Type B pancreatic cell (in vitro differentiated cells): ENCODE data around the gene CLDN17. TPM values are rescaled to one million over a fixed set of nuclear protein-coding genes. Genes with fewer than 3 reads are reported as not detected.

Source experiments
- DNase-seq: peaks from one replicate; pipeline ENCODE4 v3.0.0; 2021; ENCODE audit warnings: mixed read lengths; ENCODE audit not compliant: unreplicated experiment; ENCODE audit errors: extremely low spot score
- H3K27ac Mint-ChIP-seq: 2 replicates; pipeline ENCODE4 v1.8.0; 2021; ENCODE audit warnings: mild to moderate bottlenecking, mixed read lengths
- H3K27me3 Mint-ChIP-seq: 2 replicates; pipeline ENCODE4 v1.8.0; 2021; ENCODE audit warnings: mixed read lengths
- H3K36me3 Mint-ChIP-seq: 2 replicates; pipeline ENCODE4 v1.8.0; 2021; ENCODE audit warnings: mixed read lengths
- H3K4me1 Mint-ChIP-seq: one replicate; pipeline ENCODE4 v1.8.0; 2021; ENCODE audit warnings: mixed read lengths; ENCODE audit not compliant: unreplicated experiment
- H3K4me3 Mint-ChIP-seq: 2 replicates; pipeline ENCODE4 v1.8.0; 2021; ENCODE audit warnings: mild to moderate bottlenecking, mixed read lengths
- H3K9me3 Mint-ChIP-seq: 2 replicates; pipeline ENCODE4 v1.8.0; 2021; ENCODE audit warnings: mixed read lengths
- CTCF ChIP-seq: fragments of 200-600 bp; sonication (generic); conservative IDR thresholded peaks from 2 replicates; pipeline ENCODE4 v1.5.0; 2021; ENCODE audit warnings: antibody characterized with exemption, mild to moderate bottlenecking
- total RNA-seq: library from RNA; stranded (reverse); gene quantifications from 2 replicates; pipeline ENCODE4 v1.2.1, GENCODE V29; 2021; ENCODE audit warnings: low replicate concordance

The CLDN17 gene
- total RNA-seq, 1 donor from 2014 or later, result not detected

GRCh38 chr21:30126576-30126975 is 40.0 kb downstream of the CLDN17 start:
- H3K27ac Mint-ChIP-seq, result no peak overlapping the region
- H3K9me3 Mint-ChIP-seq, result no peaks in the 10 kb centered on the region
- no peak for TF ChIP-seq CTCF
- H3K4me1 Mint-ChIP-seq, result no peaks in the 10 kb centered on the region
- no peak overlapping the region for H3K4me3 Mint-ChIP-seq
- no peaks in the 10 kb centered on the region for H3K36me3 Mint-ChIP-seq
- H3K27me3 Mint-ChIP-seq, result no peaks in the 10 kb centered on the region
- DNase-seq, result no peak

DNA sequence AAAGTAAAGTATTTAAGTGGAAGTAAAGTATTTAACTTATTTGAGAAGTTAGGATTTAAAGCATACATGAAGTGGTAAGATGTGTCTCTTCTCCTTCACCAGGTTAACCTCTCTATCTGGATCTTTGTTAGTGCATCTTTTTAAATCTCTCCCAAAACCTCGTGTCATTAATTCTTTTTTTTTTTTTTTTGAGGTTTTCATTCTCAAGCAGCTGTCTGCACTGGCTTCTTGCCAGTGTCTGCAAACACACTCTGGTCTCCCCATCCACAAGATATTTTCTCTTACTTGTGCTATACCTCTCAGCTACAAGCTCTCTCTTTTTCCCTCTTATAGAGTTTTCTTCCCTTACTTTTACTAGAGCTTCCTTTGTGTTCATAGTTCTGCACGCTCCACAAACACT is 49.0 kb downstream of the CLDN17 start:
- no peaks in the 10 kb centered on the region for H3K4me1 Mint-ChIP-seq
- no peak overlapping the region for H3K27ac Mint-ChIP-seq

GRCh38 chr21:30116479-30116878 is 50.1 kb downstream of the CLDN17 start:
- Mint-ChIP-seq H3K4me1 (no peaks in the 10 kb centered on the region), H3K27ac (no peak overlapping the region), H3K27me3 (no peaks in the 10 kb centered on the region), H3K4me3 (no peak overlapping the region), H3K9me3 (peaks cover 5% of the 10 kb centered on the region), H3K36me3 (no peaks in the 10 kb centered on the region)
- no peak for TF ChIP-seq CTCF
- DNase-seq, result no peak

More for the DNA sequence above, 49.0 kb downstream of the CLDN17 start:
- DNase-seq, result no peak
- H3K4me3 Mint-ChIP-seq, result no peak overlapping the region
- no peaks in the 10 kb centered on the region for H3K9me3 Mint-ChIP-seq
- no peak for TF ChIP-seq CTCF
- no peaks in the 10 kb centered on the region for H3K27me3 Mint-ChIP-seq
- H3K36me3 Mint-ChIP-seq, result no peaks in the 10 kb centered on the region

Other genes starting within 250 kb of the CLDN17 start
- 4.1 and 6.1 TPM in 2 replicates for gene GRIK1, start 226.8 kb downstream of the CLDN17 start, total RNA-seq
- gene CLDN8, start 49.3 kb upstream of the CLDN17 start, total RNA-seq, result 2.5 and 12.4 TPM in 2 replicates
- not detected in 2 replicates for gene KRTAP24-1, start 116.1 kb upstream of the CLDN17 start, total RNA-seq
- not detected in 2 replicates for gene KRTAP25-1, start 122.7 kb upstream of the CLDN17 start, total RNA-seq
- gene KRTAP26-1, start 153.5 kb upstream of the CLDN17 start, total RNA-seq, result not detected in 2 replicates
- not detected in 2 replicates for gene KRTAP27-1, start 170.9 kb upstream of the CLDN17 start, total RNA-seq
- not detected in 2 replicates for gene KRTAP23-1, start 181.8 kb upstream of the CLDN17 start, total RNA-seq
- not detected in 2 replicates for gene KRTAP13-2, start 205.5 kb upstream of the CLDN17 start, total RNA-seq
- not detected in 2 replicates for gene KRTAP13-1, start 229.2 kb upstream of the CLDN17 start, total RNA-seq